K562 (cell line): ENCODE data around the gene DDX39A. TPM values are rescaled to one million over a fixed set of nuclear protein-coding genes. Genes with fewer than 3 reads are reported as not detected.

Experiments used
- ZBTB40 ChIP-seq, 2 experiments: fragments of 450-650 bp in 1 of 2; sonication (generic) in 1 of 2; formaldehyde crosslinking in 1 of 2; IDR thresholded peaks; 2 replicates each; pipeline versions ENCODE4 v1.7.1 to v1.9.0; 2016 to 2022; ENCODE audit warnings: inconsistent platforms in 1 of 2, mild to moderate bottlenecking in 1 of 2, missing genetic modification reagents in 1 of 2
- ZFX ChIP-seq: sonication (generic); formaldehyde crosslinking; IDR thresholded peaks from 2 replicates; pipeline ENCODE4 v1.8.0; 2022; ENCODE audit warnings: mild to moderate bottlenecking, missing genetic modification reagents, moderate library complexity
- ZNF146 ChIP-seq: IDR thresholded peaks from one replicate; pipeline ENCODE4 v1.6.1; 2018; ENCODE audit warnings: missing compliant biosample characterization; ENCODE audit not compliant: unreplicated experiment
- ZNF583 ChIP-seq: fragments of 250-450 bp; sonication (Bioruptor Pico); IDR thresholded peaks from 2 replicates; pipeline ENCODE4 v1.4.0; 2020
- ZSCAN32 ChIP-seq: fragments of 450-650 bp; formaldehyde crosslinking; IDR thresholded peaks from 2 replicates; pipeline ENCODE4 v1.4.0; 2020; ENCODE audit warnings: mild to moderate bottlenecking, moderate library complexity
- polyA plus RNA-seq, 8 experiments: library from polyadenylated mRNA; depleted of rRNA in 4 of 8; stranded (reverse) in 5 of 8; unstranded in 3 of 8; fragments of >200 nt; fragmentation: Nextera tagmentation in 2 of 8; fragmentation: Illumina TruSeq in 1 of 8; extraction: Ambion mirVana in 2 of 8; extraction: Trizol in 1 of 8; gene quantifications; 2 replicates each; pipeline versions ENCODE4 v1.2.1 to v1.2.3, GENCODE V29; 2011 to 2014; ENCODE audit warnings: inconsistent platforms in 1 of 8, missing spikeins in 1 of 8
- total RNA-seq, 7 experiments: library from RNA; depleted of rRNA in 6 of 7; stranded (reverse); fragments of >200 nt in 6 of 7; fragmentation: Illumina TruSeq in 2 of 7; extraction: Trizol in 2 of 7; gene quantifications; 2 replicates each; pipeline versions ENCODE4 v1.2.1 to v1.2.3, GENCODE V29; 2011 to 2021; ENCODE audit warnings: low replicate concordance in 1 of 7
- TF ChIP-seq, protein P1 (sequence below), 2 experiments: fragments of 450-650 bp; formaldehyde crosslinking in 1 of 2; IDR thresholded peaks; 2 replicates each; pipeline versions ENCODE4 v1.4.0 to v1.6.1; 2014 to 2020; ENCODE audit warnings: mild to moderate bottlenecking in 2 of 2, borderline replicate concordance in 1 of 2, low read depth in 1 of 2
- TF ChIP-seq, protein P2 (sequence below): fragments of 250-450 bp; sonication (Bioruptor Pico); IDR thresholded peaks from 2 replicates; pipeline ENCODE4 v1.5.0; 2021

Gene DDX39A
- total and polyA plus RNA-seq, 9 of the 15 experiments (the other 6 are each of a cell fraction or from before 2014, with no cell fraction given): 90.3 to 250 (median 188) TPM

- TF ChIP-seq, protein P1, sequence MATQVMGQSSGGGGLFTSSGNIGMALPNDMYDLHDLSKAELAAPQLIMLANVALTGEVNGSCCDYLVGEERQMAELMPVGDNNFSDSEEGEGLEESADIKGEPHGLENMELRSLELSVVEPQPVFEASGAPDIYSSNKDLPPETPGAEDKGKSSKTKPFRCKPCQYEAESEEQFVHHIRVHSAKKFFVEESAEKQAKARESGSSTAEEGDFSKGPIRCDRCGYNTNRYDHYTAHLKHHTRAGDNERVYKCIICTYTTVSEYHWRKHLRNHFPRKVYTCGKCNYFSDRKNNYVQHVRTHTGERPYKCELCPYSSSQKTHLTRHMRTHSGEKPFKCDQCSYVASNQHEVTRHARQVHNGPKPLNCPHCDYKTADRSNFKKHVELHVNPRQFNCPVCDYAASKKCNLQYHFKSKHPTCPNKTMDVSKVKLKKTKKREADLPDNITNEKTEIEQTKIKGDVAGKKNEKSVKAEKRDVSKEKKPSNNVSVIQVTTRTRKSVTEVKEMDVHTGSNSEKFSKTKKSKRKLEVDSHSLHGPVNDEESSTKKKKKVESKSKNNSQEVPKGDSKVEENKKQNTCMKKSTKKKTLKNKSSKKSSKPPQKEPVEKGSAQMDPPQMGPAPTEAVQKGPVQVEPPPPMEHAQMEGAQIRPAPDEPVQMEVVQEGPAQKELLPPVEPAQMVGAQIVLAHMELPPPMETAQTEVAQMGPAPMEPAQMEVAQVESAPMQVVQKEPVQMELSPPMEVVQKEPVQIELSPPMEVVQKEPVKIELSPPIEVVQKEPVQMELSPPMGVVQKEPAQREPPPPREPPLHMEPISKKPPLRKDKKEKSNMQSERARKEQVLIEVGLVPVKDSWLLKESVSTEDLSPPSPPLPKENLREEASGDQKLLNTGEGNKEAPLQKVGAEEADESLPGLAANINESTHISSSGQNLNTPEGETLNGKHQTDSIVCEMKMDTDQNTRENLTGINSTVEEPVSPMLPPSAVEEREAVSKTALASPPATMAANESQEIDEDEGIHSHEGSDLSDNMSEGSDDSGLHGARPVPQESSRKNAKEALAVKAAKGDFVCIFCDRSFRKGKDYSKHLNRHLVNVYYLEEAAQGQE (IDR thresholded peaks at IDR 0.05; ENCODE audit: borderline replicate concordance): no peak
- TF ChIP-seq, protein P1 (CRISPR knock-in tag; IDR thresholded peaks at IDR 0.05; ENCODE audit: low read depth): no peak
- TF ChIP-seq ZFX (CRISPR knock-in tag): no peak
- no peak for TF ChIP-seq ZNF146 (CRISPR knock-in tag)
- TF ChIP-seq ZBTB40 (IDR thresholded peaks at IDR 0.05): no peak
- TF ChIP-seq ZBTB40 (CRISPR knock-in tag; IDR thresholded peaks at IDR 0.05): no peak
- TF ChIP-seq, protein P2, sequence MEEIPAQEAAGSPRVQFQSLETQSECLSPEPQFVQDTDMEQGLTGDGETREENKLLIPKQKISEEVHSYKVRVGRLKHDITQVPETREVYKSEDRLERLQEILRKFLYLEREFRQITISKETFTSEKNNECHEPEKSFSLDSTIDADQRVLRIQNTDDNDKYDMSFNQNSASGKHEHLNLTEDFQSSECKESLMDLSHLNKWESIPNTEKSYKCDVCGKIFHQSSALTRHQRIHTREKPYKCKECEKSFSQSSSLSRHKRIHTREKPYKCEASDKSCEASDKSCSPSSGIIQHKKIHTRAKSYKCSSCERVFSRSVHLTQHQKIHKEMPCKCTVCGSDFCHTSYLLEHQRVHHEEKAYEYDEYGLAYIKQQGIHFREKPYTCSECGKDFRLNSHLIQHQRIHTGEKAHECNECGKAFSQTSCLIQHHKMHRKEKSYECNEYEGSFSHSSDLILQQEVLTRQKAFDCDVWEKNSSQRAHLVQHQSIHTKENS (CRISPR knock-in tag): no peak
- TF ChIP-seq ZNF583 (CRISPR knock-in tag): no peak
- no peak for TF ChIP-seq ZSCAN32 (CRISPR knock-in tag)
Observed at GRCh38 chr19:14425696-14426138, 6.6 kb upstream of the DDX39A start (continued).
